GM20000 (cell line): ENCODE measurements around the gene LRP2.

Source experiments
- DNase-seq: peaks from one replicate; pipeline ENCODE4 v3.0.0; 2012; ENCODE audit warnings: low spot score
- TF ChIP-seq, protein P1 (sequence below): IDR thresholded peaks from 2 replicates; pipeline ENCODE4 v1.5.1; 2012; ENCODE audit warnings: mild to moderate bottlenecking, control low read depth; ENCODE audit errors: extremely low read depth, missing control alignments

The LRP2 gene

GRCh38 chr2:169388161-169388560 is 25.8 kb upstream of the LRP2 start:
- TF ChIP-seq, protein P1, sequence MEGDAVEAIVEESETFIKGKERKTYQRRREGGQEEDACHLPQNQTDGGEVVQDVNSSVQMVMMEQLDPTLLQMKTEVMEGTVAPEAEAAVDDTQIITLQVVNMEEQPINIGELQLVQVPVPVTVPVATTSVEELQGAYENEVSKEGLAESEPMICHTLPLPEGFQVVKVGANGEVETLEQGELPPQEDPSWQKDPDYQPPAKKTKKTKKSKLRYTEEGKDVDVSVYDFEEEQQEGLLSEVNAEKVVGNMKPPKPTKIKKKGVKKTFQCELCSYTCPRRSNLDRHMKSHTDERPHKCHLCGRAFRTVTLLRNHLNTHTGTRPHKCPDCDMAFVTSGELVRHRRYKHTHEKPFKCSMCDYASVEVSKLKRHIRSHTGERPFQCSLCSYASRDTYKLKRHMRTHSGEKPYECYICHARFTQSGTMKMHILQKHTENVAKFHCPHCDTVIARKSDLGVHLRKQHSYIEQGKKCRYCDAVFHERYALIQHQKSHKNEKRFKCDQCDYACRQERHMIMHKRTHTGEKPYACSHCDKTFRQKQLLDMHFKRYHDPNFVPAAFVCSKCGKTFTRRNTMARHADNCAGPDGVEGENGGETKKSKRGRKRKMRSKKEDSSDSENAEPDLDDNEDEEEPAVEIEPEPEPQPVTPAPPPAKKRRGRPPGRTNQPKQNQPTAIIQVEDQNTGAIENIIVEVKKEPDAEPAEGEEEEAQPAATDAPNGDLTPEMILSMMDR = no peak

DNA sequence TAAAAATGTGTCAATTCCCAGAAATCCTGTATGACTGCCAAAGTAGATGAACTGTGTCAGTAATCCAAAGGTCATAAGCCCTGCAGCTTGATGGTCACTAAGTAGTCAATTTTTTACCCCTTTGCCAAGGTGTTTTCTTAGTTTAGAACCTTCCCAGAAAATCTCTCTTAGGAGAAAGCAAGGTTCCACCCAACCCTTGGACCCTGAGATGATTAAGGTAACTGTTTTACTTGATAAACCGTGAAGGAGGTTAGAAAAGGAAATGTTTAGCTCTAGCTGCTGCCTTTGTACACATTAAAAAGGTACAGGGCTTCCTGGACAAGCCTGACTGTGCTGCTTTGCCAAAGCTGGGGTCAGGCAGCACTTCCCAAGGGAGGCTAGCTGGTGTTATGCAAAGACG is 24.4 kb upstream of the LRP2 start:
- TF ChIP-seq, protein P1 = no peak
- no peak for DNase-seq

More at GRCh38 chr2:169388161-169388560, 25.8 kb upstream of the LRP2 start:
- DNase-seq = no peak

DNA sequence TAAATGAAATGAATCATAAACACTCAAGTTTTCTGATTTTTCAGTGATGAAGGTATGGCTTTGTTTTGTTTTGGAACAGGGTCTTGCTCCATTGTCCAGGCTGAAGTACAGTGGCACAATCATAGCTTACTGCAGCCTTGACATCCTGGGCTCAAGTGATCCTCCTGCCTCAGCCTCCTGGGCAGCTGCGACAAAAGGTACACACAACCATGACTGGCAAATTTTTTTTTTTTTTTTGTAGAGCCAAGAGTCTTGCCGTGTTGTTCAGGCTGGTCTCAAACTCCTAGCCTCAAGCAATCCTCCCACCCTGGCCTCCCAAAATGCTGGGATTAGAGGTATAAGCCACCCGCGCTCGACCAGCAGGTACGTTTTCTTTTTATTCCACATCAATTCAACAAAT is 22.5 kb upstream of the LRP2 start:
- TF ChIP-seq, protein P1 = no peak
- no peak for DNase-seq

DNA sequence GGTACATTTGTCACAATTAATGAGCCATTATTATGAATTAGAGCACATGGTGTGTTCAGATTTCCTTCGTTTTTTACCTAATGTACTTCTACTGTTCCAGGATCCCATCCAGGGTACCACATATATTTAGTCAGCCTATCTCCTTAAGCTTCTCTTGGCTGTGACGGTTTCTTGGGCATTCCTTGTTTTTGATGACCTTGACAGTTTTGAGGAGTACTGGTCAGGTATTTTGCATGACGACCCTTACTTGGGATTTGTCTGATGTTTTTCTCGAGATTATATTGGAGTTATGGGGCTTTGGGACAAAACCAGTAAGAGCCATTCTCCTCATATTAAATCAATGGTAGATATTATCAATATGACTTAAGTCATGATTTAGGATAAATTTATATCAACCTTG is 10.2 kb upstream of the LRP2 start:
- DNase-seq = no peak

DNA sequence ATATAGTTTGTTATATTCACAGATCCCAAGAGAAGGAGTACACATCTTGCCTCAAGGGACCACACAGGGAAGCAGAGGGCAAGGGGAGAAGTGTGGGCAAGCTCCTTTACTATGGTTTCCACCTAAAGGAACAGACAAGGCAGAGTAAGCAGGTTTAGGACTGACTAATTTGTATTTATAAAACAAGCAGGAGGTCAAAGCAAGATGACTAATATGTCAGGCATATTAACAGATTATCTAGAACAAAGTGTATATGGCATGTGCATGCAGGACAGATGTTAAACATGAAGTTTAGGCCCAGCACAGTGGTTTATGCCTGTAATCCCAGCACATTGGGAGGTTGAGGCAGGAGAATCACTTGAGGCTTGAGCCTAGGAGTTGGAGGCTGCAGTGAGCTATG is 3.7 kb upstream of the LRP2 start:
- no peak for DNase-seq
- TF ChIP-seq, protein P1 = no peak

More for the DNA sequence above, 10.2 kb upstream of the LRP2 start:
- TF ChIP-seq, protein P1 = no peak

GRCh38 chr2:169365029-169365480 is 2.7 kb upstream of the LRP2 start:
- DNase-seq = peak; percentile 59
- TF ChIP-seq, protein P1 = no peak

- peak; percentile 75 for DNase-seq
- TF ChIP-seq, protein P1 = no peak
These were observed 1.3 kb upstream of the LRP2 start for GRCh38 chr2:169363560-169364150.
